ENCODE data around the gene CRIP3.

CRIP3 gene

GRCh38 chr6:43290905-43291355 is 17.7 kb downstream of the CRIP3 start:
- in situ Hi-C loops (cut with HindIII; ENCODE audit: low sequenced_read_pairs) = no loop called here

GRCh38 chr6:43290339-43290904 is 18.2 kb downstream of the CRIP3 start:
- in situ Hi-C loops (cut with HindIII; ENCODE audit: low sequenced_read_pairs) = no loop called here

GRCh38 chr6:43287717-43288679 is 20.6 kb downstream of the CRIP3 start:
- in situ Hi-C loops (cut with HindIII; ENCODE audit: low sequenced_read_pairs) = no loop called here

- in situ Hi-C loops (cut with HindIII; ENCODE audit: low sequenced_read_pairs) = no loop called here
Observed at GRCh38 chr6:43286980-43287716, 21.5 kb downstream of the CRIP3 start.

GRCh38 chr6:43286456-43286979 is 22.1 kb downstream of the CRIP3 start:
- in situ Hi-C loops (cut with HindIII; ENCODE audit: low sequenced_read_pairs) = no loop called here

- in situ Hi-C loops (cut with HindIII; ENCODE audit: low sequenced_read_pairs) = no loop called here
Observed at GRCh38 chr6:43285832-43286231, 22.8 kb downstream of the CRIP3 start.

- in situ Hi-C loops (cut with HindIII; ENCODE audit: low sequenced_read_pairs) = no loop called here
Observed at GRCh38 chr6:43284991-43285781, 23.4 kb downstream of the CRIP3 start.

- in situ Hi-C loops (cut with HindIII; ENCODE audit: low sequenced_read_pairs) = no loop called here
Observed at GRCh38 chr6:43283905-43284304, 24.7 kb downstream of the CRIP3 start.

GRCh38 chr6:43283514-43283901 is 25.1 kb downstream of the CRIP3 start:
- in situ Hi-C loops (cut with HindIII; ENCODE audit: low sequenced_read_pairs) = no loop called here

- in situ Hi-C loops (cut with HindIII; ENCODE audit: low sequenced_read_pairs) = no loop called here
Observed at GRCh38 chr6:43282636-43283513, 25.8 kb downstream of the CRIP3 start.

GRCh38 chr6:43282060-43282459 is 26.6 kb downstream of the CRIP3 start:
- in situ Hi-C loops (cut with HindIII; ENCODE audit: low sequenced_read_pairs) = no loop called here

- in situ Hi-C loops (cut with HindIII; ENCODE audit: low sequenced_read_pairs) = no loop called here
Observed at GRCh38 chr6:43280234-43280633, 28.4 kb downstream of the CRIP3 start.

GRCh38 chr6:43278524-43279078 is 30.0 kb downstream of the CRIP3 start:
- in situ Hi-C loops (cut with HindIII; ENCODE audit: low sequenced_read_pairs) = no loop called here

- in situ Hi-C loops (cut with HindIII; ENCODE audit: low sequenced_read_pairs) = no loop called here
Observed at GRCh38 chr6:43277643-43278523, 30.7 kb downstream of the CRIP3 start.

GRCh38 chr6:43277306-43277642 is 31.4 kb downstream of the CRIP3 start:
- in situ Hi-C loops (cut with HindIII; ENCODE audit: low sequenced_read_pairs) = no loop called here

GRCh38 chr6:43276577-43277305 is 31.9 kb downstream of the CRIP3 start:
- in situ Hi-C loops (cut with HindIII; ENCODE audit: low sequenced_read_pairs) = no loop called here

GRCh38 chr6:43275801-43276576 is 32.6 kb downstream of the CRIP3 start:
- in situ Hi-C loops (cut with HindIII; ENCODE audit: low sequenced_read_pairs) = no loop called here

Measured in DLD1 (cell line).